NCI-H510A (cell line): Measurements from ENCODE around the gene HOXD8.

Experiments
- DNase-seq: peaks from one replicate; lab custom pipeline; 2025; lab: John Stamatoyannopoulos, UW

HOXD8 gene

DNA sequence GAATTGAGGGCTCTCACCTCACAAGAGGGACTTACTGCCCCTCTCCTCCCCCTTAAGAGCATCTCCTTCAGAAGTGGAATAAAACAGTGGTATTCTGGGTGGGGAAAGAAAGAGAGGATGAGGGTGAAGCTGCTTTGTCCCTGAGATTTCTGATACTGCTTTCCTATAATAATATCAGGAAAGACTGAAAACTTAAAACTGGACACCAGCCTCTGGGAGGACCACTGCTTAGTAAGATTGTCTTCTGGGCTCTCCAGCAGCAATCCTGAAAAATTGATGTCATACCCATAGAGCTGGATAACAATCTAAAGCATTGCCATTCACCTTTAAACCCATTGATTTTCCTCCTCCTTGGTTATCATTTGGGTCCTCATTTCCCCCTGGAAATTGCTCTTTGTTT, 17.1 kb downstream of the HOXD8 start:
- no peak for DNase-seq

DNA sequence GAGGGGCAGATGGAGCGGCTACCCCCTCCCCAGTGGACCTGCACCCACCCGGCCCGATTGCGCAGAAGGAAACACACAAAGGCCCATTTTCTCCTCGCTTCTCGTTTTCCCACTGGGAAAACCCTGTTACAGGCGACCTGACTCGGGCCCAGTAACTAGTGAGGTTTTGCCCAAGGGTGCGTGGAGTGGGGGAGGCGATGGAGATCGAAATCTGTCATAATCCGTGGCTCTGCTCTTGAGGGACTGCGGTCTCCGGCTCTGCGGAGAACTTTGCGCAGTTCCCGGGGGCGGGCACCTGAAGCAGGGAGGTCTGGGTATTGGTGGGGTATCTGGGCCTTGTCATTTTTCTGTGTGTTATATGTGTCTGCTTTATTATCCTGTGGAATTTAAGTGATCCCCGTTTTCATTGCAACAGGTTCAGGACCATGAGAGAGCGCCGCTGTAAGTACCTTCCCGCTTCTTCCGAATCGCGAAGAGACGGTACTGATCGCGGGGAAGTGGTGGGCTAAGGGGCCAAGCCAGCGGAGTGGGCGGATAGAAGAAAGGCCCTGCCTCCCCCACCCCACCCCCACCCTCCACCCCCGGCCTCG, 17.8 kb downstream of the HOXD8 start:
- no peak for DNase-seq

DNA sequence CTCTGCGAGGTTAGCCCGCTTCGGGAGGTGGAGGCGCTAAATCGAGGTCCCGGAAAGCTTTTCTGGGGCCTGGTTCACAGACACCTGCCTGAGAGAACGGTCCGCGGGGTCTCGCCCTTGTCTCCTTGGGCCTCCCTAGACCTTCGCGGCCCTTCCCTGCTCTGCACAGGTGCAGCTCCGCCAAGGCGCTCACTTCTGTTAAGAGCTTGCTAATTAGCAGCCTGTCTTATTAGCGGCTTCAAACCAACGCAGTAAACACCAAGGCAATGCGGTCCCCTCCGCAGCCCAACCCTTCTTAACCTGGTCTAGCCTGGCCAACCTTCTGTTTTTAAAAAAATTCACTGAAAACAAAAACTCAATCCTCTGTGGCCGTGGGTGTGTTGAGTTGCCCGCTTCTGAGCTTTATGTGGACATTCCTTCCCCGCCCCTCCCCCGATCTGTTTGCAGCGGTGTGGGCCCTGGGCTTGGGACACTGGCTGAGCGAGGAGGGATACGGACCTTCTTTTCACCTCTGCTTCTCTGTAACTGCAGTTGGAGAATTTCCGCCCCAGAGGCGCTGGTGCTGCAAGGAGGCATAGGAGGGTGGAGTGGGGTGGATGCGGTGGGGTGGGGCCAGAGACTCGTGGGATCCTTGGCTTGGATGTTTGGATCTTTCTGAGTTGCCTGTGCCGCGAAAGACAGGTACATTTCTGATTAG, 18.4 kb downstream of the HOXD8 start:
- no peak for DNase-seq

DNA sequence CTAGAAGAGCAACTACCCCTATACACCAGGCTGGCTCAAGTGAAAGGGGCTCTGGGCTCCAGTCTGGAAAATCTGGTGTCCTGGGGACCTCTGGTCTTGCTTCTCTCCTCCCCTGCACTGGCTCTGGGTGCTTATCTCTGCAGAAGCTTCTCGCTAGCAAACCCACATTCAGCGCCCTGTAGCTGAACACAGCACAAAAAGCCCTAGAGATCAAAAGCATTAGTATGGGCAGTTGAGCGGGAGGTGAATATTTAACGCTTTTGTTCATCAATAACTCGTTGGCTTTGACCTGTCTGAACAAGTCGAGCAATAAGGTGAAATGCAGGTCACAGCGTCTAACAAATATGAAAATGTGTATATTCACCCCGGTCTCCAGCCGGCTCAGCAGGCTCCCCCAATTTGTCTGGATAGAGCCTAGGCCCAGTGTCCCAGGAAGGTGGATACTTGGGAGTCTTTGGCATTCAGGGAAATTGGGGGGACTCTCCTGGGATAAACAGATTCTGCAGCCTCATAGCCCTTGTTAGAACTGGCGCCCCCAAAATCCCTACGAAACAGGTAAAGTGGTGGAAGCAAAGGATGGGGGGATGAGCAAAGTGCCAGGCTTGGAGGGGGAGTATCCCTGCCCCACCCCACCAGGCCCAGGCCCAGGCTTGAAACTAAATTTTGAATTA, 19.4 kb downstream of the HOXD8 start:
- no peak for DNase-seq

DNA sequence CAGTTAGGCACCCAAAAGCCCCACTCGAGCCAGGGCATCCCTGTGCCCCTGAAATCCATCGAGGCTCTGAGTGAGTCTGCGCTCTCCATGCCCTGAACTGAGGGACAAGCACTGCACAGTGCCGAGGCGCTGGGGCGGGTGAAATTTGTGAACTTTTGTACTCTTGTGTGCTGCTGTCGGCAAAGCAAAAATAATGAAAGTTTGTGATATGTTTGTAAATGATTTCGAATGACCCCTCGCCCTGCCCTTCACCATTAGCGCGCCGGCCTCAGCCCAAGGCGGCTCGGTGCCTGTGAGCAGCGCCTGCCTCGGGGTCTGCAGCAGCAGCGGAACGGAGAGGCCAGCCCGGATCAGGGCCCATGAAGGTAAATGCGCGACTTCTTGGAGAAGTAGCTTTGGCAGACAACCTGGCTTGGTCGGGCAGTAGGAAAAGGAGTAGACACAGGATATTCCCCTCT, 20.0 kb downstream of the HOXD8 start:
- DNase-seq: no peak

DNA sequence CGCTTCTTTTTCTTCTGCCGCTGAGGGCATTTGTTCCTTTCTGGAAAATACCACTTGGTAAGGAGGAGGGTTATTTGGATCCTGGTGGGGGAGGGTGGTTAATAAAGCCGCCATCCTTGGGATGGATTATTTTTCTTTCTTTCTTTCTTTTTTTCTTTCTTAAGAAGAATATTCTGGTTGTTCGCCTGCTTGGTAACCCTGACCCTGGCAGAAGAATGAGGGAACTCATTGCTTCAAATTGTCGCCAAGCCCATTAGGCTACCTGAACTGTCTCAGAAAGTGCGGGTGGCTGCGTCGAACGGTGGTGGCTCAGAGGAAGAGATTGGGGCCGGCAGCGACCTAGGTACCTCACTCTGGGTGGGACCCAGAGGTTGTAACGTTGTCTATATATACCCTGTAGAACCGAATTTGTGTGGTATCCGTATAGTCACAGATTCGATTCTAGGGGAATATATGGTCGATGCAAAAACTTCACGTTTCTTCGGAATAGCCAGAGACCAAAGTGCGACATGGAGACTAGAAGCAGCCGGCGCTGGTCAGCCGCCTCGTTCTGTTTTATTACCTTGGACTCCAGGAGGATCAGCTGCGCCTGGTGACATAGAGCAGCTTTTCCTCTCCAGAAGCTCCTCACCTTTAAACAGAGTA, 20.6 kb downstream of the HOXD8 start:
- no peak for DNase-seq

DNA sequence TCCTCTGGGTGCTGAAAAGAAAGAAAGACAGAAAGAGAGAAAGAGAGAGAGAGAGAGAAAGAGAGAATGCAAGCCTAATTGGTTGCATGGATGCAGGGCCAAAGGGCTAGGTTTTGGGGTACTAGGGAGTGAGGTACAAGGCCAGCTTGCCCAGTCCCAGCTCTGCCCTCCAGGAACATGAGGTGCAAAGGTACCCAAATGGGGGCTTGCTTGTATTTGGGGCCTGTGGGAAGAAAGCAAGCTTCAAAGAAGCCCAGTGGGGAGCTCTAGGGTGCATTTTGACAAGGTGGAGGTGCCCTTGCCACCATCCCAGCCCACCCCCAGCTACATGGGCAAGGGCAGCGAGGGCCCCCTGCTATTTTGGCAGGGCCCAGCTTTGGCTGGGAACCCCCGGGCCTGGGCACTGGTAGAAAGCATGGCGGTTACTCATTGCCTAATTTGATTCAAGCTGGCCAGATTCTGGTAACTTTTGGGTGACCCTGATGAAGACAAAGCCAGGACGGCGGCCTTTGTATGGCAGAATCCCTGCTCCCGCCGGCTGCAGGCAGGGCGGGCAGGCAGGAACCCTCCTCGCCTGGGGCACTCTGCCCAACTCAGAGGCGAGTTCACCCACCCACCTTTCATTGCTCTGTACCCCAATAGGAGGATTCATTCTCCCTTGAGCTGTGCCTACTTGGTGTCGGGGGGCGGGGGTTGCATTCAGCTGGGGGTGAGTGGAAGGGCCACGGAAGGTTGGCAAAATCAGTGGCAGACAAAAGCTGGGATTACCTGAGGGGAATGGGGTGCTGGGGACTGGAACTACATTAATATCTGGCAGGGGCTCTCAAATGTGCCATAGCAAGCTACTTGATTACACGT, 21.3 kb downstream of the HOXD8 start:
- no peak for DNase-seq

DNA sequence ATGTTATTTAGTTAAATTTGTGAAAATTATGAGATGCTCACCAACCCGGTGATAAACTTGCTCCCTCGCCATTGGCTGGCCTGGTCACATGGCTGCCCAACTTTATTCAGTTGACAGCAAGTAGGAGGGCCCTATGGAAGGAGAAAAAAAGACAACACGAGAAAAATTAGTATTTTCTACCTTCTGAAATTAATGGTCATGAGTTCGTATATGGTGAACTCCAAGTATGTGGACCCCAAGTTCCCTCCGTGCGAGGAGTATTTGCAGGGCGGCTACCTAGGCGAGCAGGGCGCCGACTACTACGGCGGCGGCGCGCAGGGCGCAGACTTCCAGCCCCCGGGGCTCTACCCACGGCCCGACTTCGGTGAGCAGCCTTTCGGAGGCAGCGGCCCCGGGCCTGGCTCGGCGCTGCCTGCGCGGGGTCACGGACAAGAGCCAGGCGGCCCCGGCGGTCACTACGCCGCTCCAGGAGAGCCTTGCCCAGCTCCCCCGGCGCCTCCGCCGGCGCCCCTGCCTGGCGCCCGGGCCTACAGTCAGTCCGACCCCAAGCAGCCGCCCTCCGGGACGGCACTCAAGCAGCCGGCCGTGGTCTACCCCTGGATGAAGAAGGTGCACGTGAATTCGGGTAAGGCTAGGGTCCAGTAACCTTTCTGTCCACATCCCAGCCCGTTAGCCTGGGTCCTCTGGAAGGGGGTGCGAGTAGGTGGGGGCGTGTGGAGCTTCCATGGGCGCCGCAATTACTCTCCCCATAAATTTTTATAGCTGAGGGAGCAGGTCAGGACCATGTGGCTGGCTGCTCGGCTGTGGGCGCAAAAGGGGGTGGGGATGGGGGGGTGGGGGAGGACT, 22.2 kb downstream of the HOXD8 start, which contains the start of gene HOXD4:
Gene HOXD4 (plus strand): TSS at position 109 of the 846 bp plus-strand sequence. CDS start 84 bp downstream, at position 193.
- no peak for DNase-seq

DNA sequence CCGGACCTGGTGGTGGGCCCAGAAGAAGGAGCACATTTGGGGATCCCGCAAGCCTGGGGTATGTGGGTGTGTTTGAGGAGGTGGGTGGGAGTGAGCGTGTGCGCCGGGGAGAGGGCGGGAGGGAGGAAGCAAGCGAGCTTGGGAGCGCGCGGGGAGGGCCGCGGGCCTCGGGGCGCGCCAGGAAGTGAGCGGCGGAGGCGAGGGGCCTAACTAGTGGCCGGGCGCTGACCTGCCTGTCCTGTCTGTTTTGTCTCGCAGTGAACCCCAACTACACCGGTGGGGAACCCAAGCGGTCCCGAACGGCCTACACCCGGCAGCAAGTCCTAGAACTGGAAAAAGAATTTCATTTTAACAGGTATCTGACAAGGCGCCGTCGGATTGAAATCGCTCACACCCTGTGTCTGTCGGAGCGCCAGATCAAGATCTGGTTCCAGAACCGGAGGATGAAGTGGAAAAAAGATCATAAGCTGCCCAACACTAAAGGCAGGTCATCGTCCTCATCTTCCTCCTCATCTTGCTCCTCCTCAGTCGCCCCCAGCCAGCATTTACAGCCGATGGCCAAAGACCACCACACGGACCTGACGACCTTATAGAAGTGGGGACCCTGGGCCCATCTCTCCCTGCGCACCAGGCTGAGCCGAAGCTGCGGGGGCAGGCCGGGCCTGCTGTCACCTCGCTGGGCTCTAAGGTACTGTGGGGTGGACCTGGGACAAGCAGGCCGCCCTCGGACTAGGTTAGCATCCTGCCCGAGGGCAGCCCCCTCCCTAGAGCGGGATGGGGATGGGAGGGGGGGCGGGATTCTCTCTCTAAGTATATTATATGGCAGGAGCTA, 23.1 kb downstream of the HOXD8 start:
- peak; percentile 31 for DNase-seq

DNA sequence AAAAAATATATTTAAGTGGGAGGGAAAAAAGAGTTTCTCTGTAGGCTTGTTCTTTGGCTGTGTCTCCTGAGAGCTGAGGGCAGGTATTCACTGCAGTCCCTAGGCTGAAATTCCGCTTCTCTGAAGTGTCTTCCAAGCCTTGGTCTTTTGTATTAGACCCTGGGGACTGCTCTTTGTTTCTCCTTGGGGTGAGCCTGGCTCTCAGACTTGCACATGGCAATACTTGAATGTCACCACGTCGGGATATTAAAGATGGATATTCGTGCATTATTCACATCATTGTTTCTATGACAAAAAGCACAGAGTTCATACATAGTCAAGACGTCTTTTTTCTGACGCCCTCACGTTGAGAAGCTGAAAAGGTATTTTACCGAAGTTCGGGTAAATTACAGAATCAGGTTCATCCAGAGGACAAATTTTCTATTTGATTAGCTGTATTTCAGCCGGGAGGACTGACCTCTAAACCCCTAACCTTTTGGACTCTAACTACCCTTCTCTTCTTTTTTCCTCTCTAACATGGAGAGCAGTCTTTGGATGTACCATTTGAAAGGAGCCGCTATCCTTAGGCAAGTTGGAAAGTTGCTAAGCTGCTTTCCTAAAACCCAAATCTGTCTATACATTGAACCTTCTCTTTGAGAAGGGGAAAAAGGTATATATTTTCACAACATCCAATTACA, 25.2 kb downstream of the HOXD8 start:
- no peak for DNase-seq

DNA sequence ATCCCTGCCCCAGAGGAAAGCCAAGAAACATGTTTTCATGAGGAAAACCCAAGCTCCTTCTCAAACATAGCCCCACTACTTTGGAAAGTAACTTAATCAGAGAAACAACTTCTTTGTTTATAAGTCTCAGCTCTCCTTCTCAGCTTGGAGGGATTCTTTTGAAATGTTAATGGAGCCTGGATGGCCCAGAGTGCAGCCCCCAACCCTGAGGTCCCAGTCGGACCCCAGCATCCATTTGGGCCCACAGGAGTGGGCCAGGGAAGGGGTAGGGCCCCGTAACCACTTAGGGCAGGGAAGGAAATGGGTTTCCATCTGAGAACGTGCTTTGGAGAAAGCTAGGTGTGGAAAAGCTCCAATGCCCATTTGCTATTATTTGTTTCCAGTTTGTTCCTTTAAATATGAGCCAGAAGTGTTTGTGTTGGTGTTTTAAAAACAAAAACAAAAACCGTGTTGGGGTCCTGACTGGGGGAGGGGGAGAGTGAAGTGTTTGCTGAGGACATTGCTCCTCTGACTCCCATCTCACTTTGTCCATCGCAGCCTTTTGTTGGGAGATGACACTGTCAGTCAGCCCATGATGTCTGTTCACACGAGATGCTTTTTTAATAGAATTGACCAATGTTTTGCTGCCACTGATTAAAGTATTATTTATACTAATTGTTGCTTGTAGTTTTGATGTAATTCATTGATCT, 26.0 kb downstream of the HOXD8 start:
- DNase-seq: no peak

DNA sequence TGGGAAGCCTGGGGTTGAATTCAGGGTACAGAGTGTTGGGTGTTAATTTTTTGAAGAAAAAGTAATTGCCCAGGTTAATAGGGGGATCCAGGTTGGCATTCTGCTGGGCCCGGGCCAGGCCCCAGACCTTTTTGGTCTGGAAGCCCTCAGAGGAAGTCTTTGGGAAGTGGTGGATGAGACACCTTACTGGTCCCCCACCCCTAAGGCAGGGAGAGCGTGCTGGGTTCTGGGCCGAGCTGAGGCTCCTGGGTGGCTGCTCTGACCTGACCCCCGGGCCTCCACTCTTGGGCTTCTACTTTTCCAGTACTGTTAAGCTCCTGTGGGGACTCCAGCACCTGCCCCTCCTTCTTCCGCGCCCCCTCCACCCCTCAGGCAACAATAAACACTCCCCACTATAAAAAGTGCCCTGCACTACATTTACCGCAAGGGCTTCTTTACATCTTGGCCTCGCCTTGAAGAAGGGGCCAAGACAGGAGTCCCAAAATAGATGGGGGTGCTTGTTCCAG, 26.8 kb downstream of the HOXD8 start:
- no peak for DNase-seq

DNA sequence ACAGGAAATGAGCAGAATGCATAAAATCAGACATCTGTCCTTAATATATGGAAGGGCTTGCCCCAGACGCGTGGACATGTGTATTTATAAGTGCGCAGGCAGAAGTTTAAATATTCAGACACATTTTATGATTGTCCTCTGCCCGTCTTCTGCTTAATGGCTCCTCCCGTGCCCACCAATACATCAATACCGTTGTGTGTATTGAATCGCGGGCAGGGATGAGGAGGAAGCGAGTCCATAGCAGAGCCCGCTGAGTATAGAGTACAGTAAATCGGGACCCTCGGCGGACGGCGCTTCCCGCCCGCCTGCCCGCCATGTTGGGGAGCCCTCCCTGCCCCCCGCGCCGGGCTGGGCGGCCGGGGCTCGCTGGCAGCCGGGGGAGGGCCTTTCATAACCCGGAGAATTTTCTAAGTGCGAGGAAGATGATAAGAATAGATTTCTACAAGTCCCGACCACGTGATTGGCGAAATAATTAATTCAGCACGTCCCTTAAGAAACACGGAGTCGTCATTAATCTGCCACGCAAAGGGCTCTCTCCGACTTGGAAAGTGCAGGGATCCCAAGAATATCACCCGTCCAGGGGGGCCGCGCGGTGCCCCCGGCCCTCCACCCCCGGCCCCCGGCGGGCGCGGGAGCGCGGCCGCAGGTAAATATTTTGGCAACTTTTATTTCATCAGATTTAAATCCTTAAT, 27.4 kb downstream of the HOXD8 start, which contains the start of gene HOXD3:
Gene HOXD3 (plus strand): TSS at position 501 of the 692 bp plus-strand sequence. CDS start 11,808 bp downstream, outside the sequence.
- DNase-seq: peak; percentile 30

DNA sequence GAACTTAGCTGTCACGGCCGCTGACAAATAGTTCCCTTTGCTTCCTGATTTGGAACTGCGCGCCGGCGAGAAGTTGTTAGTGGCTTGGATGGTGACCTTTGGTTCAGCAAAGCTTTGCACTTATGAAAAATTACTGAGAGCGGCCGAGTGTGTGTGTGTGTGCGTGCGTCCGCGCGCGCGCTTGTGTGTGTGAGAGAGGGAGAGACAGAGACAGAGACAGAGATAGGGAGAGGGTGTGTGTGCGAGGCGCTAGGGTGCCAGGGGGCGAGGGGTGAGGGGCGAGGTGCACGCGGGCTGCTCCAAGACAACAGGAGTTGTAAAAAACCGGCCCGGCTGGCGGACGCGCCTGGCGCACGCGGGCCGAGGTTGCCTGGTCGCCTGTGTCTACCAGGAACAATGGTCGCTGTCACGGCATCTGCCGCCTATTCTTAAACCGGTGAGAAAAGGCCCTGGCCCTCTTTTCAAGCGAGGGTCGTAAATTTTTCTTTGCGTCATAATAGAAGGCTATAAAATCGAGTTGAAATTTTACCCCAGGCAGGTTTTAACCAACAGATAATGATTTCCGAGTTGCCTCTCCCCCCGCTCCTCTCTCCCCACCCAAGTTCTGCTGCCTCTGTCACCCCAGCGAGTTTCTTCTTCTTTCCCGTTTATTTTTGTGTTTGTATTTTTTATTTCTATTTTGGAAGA, 28.1 kb downstream of the HOXD8 start:
- peak; percentile 60 for DNase-seq

DNA sequence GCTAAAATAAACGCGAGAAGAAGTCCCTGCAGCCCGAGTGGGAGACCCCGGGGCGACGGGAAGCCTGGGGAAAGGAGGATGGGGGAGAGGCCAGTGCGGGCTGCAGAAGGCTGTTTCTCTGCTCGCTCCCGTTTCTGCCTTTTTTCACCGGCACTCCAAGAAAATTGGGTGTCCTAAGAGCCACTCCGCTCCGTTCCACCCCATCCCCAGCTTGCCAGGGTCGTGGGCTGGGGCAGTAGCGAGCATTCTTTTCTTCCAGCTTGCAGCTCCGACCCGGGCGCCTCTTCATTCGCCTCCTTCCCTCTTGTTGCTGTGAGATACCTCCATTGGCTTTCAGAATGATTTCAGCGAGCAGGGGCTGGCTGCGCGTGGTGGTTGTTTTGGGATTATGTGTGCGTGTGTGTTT, 28.7 kb downstream of the HOXD8 start:
- peak; percentile 23 for DNase-seq

DNA sequence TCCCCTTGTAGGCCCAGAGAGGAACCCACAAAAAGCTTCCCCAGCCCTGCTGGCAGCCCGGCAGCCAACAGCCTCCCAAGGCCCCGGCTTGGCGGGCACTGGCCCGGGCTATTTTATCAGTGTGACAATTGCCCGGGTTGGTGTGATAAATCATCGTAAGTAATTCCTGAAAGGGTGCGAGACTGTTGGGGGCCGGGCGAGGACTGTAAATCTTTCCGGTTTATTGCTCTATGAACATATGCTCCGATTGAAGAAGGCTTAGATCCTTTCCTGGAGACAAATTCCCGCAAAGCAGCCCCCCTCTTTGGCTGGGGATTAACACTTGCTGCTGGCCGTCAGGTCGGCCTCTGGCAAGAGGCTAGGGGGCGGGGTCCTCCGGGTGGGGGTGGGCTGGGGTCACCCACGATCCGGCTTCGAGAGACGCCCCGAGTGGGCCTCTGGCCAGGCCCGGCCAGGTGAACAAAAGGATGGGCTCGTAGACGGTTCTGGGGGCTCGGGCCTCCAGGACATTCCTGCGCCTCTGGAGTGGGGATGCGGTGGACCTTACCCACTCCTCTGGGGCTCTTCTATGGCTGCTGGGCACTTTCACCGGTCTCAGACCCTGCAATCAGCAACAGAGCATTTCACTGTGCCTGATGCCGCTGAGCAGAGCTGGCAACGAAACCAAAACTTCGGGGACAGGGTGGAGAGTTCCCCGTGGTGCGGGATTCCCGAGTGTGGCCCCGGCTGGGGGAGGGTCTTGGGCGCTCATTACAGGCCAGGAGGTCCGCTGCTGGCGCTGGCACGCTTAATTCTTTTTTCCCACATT, 29.6 kb downstream of the HOXD8 start:
- no peak for DNase-seq
